ENCODE results near the gene ZNF333. TPM values are rescaled to one million over a fixed set of nuclear protein-coding genes. Genes with fewer than 3 reads are reported as not detected.

The ZNF333 gene
- total RNA-seq, 1 donor = 21.1 TPM

DNA sequence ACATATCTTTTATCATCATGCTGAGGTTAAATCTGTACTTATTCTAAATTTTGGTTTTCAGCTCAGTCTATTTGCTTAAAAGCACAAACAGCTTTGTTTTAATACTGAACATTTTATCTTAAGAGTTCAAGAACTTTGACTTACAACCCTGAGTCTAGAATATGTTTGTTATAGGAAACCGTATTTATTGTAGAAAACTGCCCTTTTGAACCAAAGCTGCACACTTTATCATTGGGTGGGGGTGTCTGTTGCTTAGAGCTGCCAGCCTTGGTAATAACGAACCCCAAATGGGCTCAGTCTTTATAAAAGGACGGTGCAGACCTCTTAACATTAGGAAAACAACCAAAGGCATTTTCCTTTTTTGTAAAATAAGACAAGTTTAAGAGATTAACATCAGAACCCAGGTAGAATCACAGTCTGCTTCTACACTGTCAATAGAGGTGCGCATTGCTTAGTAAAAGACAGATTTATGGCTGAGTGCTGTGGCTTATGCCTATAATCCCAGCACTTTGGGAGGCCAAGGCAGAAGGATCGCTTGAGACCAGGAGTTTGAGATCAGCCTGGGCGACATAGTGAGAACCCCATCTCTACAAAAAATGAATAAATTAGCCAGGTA, 29.9 kb upstream of the ZNF333 start:
- TF ChIP-seq, protein P1, sequence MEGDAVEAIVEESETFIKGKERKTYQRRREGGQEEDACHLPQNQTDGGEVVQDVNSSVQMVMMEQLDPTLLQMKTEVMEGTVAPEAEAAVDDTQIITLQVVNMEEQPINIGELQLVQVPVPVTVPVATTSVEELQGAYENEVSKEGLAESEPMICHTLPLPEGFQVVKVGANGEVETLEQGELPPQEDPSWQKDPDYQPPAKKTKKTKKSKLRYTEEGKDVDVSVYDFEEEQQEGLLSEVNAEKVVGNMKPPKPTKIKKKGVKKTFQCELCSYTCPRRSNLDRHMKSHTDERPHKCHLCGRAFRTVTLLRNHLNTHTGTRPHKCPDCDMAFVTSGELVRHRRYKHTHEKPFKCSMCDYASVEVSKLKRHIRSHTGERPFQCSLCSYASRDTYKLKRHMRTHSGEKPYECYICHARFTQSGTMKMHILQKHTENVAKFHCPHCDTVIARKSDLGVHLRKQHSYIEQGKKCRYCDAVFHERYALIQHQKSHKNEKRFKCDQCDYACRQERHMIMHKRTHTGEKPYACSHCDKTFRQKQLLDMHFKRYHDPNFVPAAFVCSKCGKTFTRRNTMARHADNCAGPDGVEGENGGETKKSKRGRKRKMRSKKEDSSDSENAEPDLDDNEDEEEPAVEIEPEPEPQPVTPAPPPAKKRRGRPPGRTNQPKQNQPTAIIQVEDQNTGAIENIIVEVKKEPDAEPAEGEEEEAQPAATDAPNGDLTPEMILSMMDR (IDR thresholded peaks at IDR 0.05; ENCODE audit: insufficient read depth, low read length) = no peak
- no peak for DNase-seq (ENCODE audit: low read depth)

GRCh38 chr19:14661372-14661924, 28.4 kb upstream of the ZNF333 start:
- DNase-seq (ENCODE audit: low read depth) = no peak
- H3K4me3 ChIP-seq (ENCODE audit: low read depth, low read length) = no peak overlapping the region
- TF ChIP-seq, protein P1 (IDR thresholded peaks at IDR 0.05; ENCODE audit: insufficient read depth, low read length) = no peak

More for the DNA sequence above, 29.9 kb upstream of the ZNF333 start:
- H3K4me3 ChIP-seq (ENCODE audit: low read depth, low read length) = no peak overlapping the region

- TF ChIP-seq, protein P1 (IDR thresholded peaks at IDR 0.05; ENCODE audit: insufficient read depth, low read length) = no peak
- DNase-seq (ENCODE audit: low read depth) = no peak
- H3K4me3 ChIP-seq (ENCODE audit: low read depth, low read length) = no peak overlapping the region
Observed at GRCh38 chr19:14669940-14670339, 19.9 kb upstream of the ZNF333 start.

DNA sequence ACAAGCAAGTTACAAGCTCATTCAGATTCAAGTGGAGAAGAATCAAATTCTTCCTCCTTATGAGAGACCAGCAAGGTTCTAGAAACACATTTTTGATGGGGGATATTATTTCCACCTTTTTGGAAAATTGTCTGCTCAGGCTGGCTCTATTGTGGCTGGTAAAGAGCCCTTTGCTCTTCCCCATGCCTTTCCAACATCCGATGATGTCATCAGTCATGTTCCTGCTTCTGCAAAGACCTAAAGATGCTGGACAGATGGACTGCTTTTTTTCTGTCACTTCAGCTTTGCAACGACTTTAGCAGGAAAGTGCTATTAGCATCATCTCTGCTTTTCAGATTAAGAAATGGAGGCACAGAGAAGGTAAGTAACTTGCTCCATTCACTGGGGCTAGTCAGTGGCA, 19.4 kb upstream of the ZNF333 start:
- DNase-seq (ENCODE audit: low read depth) = no peak
- TF ChIP-seq, protein P1 (IDR thresholded peaks at IDR 0.05; ENCODE audit: insufficient read depth, low read length) = no peak
- no peak overlapping the region for H3K4me3 ChIP-seq (ENCODE audit: low read depth, low read length)

GRCh38 chr19:14672188-14672872, 17.5 kb upstream of the ZNF333 start:
- TF ChIP-seq, protein P1 (IDR thresholded peaks at IDR 0.05; ENCODE audit: insufficient read depth, low read length) = no peak

GRCh38 chr19:14673088-14673487, 16.8 kb upstream of the ZNF333 start:
- no peak for DNase-seq (ENCODE audit: low read depth)
- TF ChIP-seq, protein P1 (IDR thresholded peaks at IDR 0.05; ENCODE audit: insufficient read depth, low read length) = no peak
- no peak overlapping the region for H3K4me3 ChIP-seq (ENCODE audit: low read depth, low read length)

More at GRCh38 chr19:14672188-14672872, 17.5 kb upstream of the ZNF333 start:
- no peak for DNase-seq (ENCODE audit: low read depth)
- H3K4me3 ChIP-seq (ENCODE audit: low read depth, low read length) = no peak overlapping the region

Measured in fibroblast of the aortic adventitia (primary cell).